K562 (cell line): ENCODE data around the gene HERPUD2.
A peak's percentile ranks its signal among the peaks of the same experiment; 100 is the strongest.

Experiments used
- CHD1 ChIP-seq: fragments of 200-600 bp; sonication (generic); IDR thresholded peaks from one replicate; pipeline ENCODE4 v1.6.1; 2012; ENCODE audit warnings: mild to moderate bottlenecking, moderate library complexity, low read length, inconsistent platforms
- CHD4 ChIP-seq: fragments of 200-600 bp; sonication (generic); IDR thresholded peaks from 3 replicates; pipeline ENCODE4 v1.6.1; 2012; ENCODE audit warnings: low read depth, mild to moderate bottlenecking, mixed read lengths, low read length, inconsistent platforms; ENCODE audit not compliant: insufficient read depth, insufficient replicate concordance, poor library complexity, severe bottlenecking
- CTCF ChIP-seq, 3 experiments: IDR thresholded peaks in 2 of 3; conservative IDR thresholded peaks in 1 of 3; 2 replicates each; pipeline ENCODE4 v1.5.1; 2011 to 2012; ENCODE audit warnings: low read length in 3 of 3, mild to moderate bottlenecking in 3 of 3, control low read depth in 2 of 3, improper control_type of control experiment in 1 of 3, inconsistent platforms in 1 of 3, low read depth in 1 of 3, mixed read lengths in 1 of 3, moderate library complexity in 1 of 3; ENCODE audit not compliant: insufficient read depth in 2 of 3
- GTF2F1 ChIP-seq: IDR thresholded peaks from 2 replicates; pipeline ENCODE4 v1.6.1; 2011; ENCODE audit warnings: low read depth, low read length, improper control_type of control experiment
- SMAD4 ChIP-seq: fragments of 250-450 bp; sonication (Bioruptor Pico); conservative IDR thresholded peaks from 2 replicates; pipeline ENCODE4 v1.8.0; 2021; ENCODE audit warnings: inconsistent platforms, mild to moderate bottlenecking, moderate library complexity
- ZNF212 ChIP-seq: fragments of 450-650 bp; formaldehyde crosslinking; IDR thresholded peaks from 2 replicates; pipeline ENCODE4 v1.4.0; 2020; ENCODE audit warnings: mild to moderate bottlenecking

- TF ChIP-seq CHD4 (no peak), CTCF (IDR thresholded peaks at IDR 0.05 in 2 of 3, conservative IDR thresholded peaks at IDR 0.05 in 1 of 3; ENCODE audit: insufficient read depth in 2 of 3, low read depth in 1 of 3, low read length in 3 of 3) (0 out of 6 replicates have a peak, but pooled peaks of 1 of the 3 experiments have one; percentile 3), SMAD4 (CRISPR knock-in tag) (peak; percentile 97), ZNF212 (no peak), GTF2F1 (no peak), CHD1 (no peak)
These were observed at the start of gene HERPUD2 for GRCh38 chr7:35694784-35695472.
